ENCODE data around the gene SPTBN1.

The SPTBN1 gene

GRCh38 chr2:54615832-54616534 is 159.9 kb downstream of the SPTBN1 start:
- TF ChIP-seq CTCF (IDR thresholded peaks at IDR 0.05), result no peak

DNA sequence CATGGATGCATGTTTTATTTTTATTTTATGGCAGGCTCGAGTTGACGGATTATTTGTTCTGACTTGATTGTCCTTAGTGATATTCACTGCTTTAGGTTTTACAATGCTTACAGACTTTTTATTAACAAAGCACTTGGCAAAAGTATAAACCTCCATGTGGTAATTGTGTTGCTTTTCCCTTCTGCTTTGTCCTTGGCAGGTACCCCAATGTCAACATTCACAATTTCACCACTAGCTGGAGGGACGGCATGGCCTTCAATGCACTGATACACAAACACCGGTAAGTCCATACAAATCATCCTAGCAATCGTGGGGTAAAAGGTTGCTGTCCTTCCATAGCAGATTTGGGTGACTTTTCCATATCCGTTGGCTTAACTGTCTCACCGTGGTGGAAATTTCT is 161.3 kb downstream of the SPTBN1 start:
- no peak for TF ChIP-seq CTCF (IDR thresholded peaks at IDR 0.05)

- no peak for TF ChIP-seq CTCF (IDR thresholded peaks at IDR 0.05)
These were observed 162.8 kb downstream of the SPTBN1 start for GRCh38 chr2:54618646-54619565.

GRCh38 chr2:54619660-54620231 is 163.6 kb downstream of the SPTBN1 start:
- no peak for TF ChIP-seq CTCF (IDR thresholded peaks at IDR 0.05)

GRCh38 chr2:54620948-54621347 is 164.8 kb downstream of the SPTBN1 start:
- TF ChIP-seq CTCF (IDR thresholded peaks at IDR 0.05), result no peak

- TF ChIP-seq CTCF (IDR thresholded peaks at IDR 0.05), result no peak
These were observed 168.5 kb downstream of the SPTBN1 start for GRCh38 chr2:54624591-54625071.

GRCh38 chr2:54626131-54626530 is 170.0 kb downstream of the SPTBN1 start:
- TF ChIP-seq CTCF (IDR thresholded peaks at IDR 0.05), result no peak
